ENCODE data around the gene NUP107. TPM values are rescaled to one million over a fixed set of nuclear protein-coding genes. Genes with fewer than 3 reads are reported as not detected.

Gene NUP107
- total RNA-seq, 1 experiment from 2014 or later, result 141 TPM

- Histone ChIP-seq H3K27me3 (ENCODE audit: control insufficient read depth, insufficient read depth, low read length) (no peaks in the 10 kb centered on the region), H3K4me3 (ENCODE audit: insufficient read depth, low read depth, low read length) (no peak overlapping the region), H3K36me3 (replicated peaks; ENCODE audit: control insufficient read depth, insufficient read depth, low read length) (peaks cover 8% of the 10 kb centered on the region)
- no peak for DNase-seq
These were observed 68.9 kb downstream of the NUP107 start for GRCh38 chr12:68755536-68756243.

DNA sequence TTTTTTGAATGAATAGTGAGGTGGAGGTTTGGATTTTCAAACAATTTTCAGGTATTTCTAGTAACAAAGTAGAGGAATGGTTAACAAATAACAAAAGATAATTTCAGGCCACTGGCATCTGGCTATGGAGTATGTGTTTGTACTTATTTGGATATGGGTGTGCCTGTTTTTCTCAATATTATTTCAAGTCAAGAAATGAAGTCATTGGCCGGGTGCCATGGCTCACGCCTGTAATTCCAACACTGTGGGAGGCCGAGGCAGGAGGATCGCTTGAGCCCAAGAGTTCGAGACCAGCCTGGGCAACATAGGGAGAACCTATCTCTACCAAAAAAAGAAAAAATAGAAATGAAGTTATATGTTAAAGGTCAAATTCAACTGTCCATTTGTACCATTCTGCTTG is 73.1 kb downstream of the NUP107 start:
- DNase-seq, result no peak
- Histone ChIP-seq H3K4me3 (ENCODE audit: insufficient read depth, low read depth, low read length) (no peak overlapping the region), H3K36me3 (replicated peaks; ENCODE audit: control insufficient read depth, insufficient read depth, low read length) (peaks cover 4% of the 10 kb centered on the region), H3K27me3 (ENCODE audit: control insufficient read depth, insufficient read depth, low read length) (no peaks in the 10 kb centered on the region)

DNA sequence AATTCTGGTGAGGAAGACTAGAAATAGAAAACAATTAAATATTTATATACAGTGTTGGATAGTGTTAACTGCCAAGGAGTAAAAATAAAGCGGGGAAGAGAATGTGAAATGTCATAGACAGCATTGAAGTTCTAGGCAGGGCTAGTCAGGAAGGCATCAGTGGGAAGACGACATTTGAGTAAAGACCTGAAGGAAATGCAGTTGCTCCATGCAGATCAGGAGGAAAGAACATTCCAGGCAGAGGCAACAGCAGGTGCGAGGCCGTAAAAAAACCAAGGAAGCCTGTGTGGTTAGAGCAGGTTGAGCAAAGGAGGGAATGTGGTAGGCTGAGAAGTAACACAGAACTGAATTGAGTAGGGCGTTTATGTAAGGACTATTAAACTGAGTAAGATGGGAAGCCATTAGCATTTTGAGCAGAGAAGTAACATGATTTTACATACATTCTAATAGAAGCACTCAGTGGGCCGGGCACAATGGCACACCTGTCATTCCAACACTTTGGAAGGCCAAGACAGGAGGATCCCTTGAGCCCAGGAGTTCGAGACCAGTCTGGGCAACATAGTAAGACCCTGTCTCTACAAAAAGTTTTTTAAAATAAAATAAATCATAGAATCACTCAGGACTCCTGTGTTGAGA is 74.1 kb downstream of the NUP107 start:
- DNase-seq, result no peak
- no peak overlapping the region for H3K4me3 ChIP-seq (ENCODE audit: insufficient read depth, low read depth, low read length)

DNA sequence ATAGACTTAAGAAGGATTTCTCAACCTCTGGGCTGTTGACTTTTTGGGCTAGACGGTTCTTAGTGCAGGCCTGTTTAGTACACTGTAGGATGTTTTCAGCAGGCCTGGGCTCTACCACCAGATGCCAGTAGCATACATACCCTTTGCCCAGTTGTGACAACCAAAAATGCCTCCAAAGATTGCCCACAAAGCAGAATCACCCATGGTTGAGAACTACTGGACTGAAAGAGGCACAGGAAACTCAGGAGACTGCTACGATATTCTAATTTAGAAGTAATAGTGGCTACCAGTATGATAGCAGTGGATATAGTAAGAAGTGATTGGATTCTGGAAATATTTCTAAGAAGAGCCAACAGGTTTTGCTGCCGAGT is 74.6 kb downstream of the NUP107 start:
- Histone ChIP-seq H3K36me3 (replicated peaks; ENCODE audit: control insufficient read depth, insufficient read depth, low read length) (peaks cover 2% of the 10 kb centered on the region), H3K4me3 (ENCODE audit: insufficient read depth, low read depth, low read length) (no peak overlapping the region), H3K27me3 (ENCODE audit: control insufficient read depth, insufficient read depth, low read length) (no peaks in the 10 kb centered on the region)
- no peak for DNase-seq

More for the DNA sequence above, 74.1 kb downstream of the NUP107 start:
- Histone ChIP-seq H3K27me3 (ENCODE audit: control insufficient read depth, insufficient read depth, low read length) (no peaks in the 10 kb centered on the region), H3K36me3 (replicated peaks; ENCODE audit: control insufficient read depth, insufficient read depth, low read length) (peaks cover 2% of the 10 kb centered on the region)

DNA sequence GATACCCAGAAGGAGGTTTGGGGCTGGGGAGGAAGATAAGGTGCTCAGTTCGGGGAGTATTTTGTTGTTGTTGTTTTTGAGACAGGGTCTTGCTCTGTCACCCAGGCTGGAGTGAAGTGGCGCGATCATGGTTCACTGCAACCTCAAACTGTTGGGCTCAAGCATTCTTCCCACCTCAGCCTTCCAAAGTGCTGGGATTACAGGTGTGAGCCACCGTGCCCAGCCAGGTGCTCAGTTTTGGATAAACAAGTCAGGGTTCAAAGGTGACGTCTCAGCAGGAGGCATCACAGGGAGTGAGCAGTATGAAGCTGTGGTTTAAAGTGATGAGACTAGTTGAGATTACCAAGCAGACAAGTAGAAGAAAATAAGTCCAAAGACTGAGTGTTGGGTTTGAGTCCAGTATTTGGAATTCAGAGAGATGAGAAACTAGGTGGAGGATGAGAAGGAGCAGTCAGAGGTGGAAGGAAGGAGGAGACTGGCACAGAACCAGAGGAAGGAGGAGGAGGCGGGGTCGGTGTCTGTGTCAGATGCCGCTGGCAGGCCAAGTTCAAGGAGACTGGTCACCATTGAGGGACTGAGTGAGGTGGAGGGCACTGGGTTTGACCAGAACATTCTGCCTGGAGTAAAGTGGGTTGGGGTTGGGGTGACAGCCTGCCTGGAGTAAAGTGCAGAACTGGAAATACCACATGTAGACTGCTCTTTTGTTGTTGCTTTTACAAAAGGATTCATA is 75.3 kb downstream of the NUP107 start:
- no peak for DNase-seq
- H3K4me3 ChIP-seq (ENCODE audit: insufficient read depth, low read depth, low read length), result no peak overlapping the region
- H3K36me3 ChIP-seq (replicated peaks; ENCODE audit: control insufficient read depth, insufficient read depth, low read length), result peaks cover 2% of the 10 kb centered on the region
- no peaks in the 10 kb centered on the region for H3K27me3 ChIP-seq (ENCODE audit: control insufficient read depth, insufficient read depth, low read length)

- Histone ChIP-seq H3K4me3 (ENCODE audit: insufficient read depth, low read depth, low read length) (no peak overlapping the region), H3K36me3 (replicated peaks; ENCODE audit: control insufficient read depth, insufficient read depth, low read length) (peaks cover 2% of the 10 kb centered on the region), H3K27me3 (ENCODE audit: control insufficient read depth, insufficient read depth, low read length) (no peaks in the 10 kb centered on the region)
- no peak for DNase-seq
These were observed 75.9 kb downstream of the NUP107 start for GRCh38 chr12:68762691-68763090.

- DNase-seq, result no peak
- H3K4me3 ChIP-seq (ENCODE audit: insufficient read depth, low read depth, low read length), result no peak overlapping the region
- H3K27me3 ChIP-seq (ENCODE audit: control insufficient read depth, insufficient read depth, low read length), result no peaks in the 10 kb centered on the region
- H3K36me3 ChIP-seq (replicated peaks; ENCODE audit: control insufficient read depth, insufficient read depth, low read length), result peaks cover 2% of the 10 kb centered on the region
These were observed 78.9 kb downstream of the NUP107 start for GRCh38 chr12:68765696-68766095.

DNA sequence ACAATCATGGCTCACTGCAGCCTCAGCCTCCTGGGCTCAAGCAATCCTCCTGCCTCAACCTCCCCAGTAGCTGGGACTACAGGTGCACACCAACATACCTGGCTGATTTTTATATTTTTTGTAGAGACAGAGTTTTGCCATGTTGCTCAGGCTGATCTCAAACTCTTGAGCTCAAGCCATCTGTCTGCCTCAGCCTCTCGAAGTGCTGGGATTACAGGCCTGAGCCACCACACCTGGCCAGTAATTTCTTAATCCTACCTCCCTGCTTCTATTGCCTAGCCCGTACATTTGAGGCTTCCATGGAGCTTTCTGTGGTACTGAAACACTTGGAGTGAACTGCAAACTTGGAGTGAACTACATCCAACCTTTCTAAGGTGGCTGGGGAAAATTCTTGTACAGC is 79.9 kb downstream of the NUP107 start:
- peaks cover 2% of the 10 kb centered on the region; the same call in 1 of the 2 replicates for H3K36me3 ChIP-seq (replicated peaks; ENCODE audit: control insufficient read depth, insufficient read depth, low read length)
- no peaks in the 10 kb centered on the region for H3K27me3 ChIP-seq (ENCODE audit: control insufficient read depth, insufficient read depth, low read length)
- no peak for DNase-seq
- no peak overlapping the region for H3K4me3 ChIP-seq (ENCODE audit: insufficient read depth, low read depth, low read length)

- H3K4me3 ChIP-seq (ENCODE audit: insufficient read depth, low read depth, low read length), result no peak overlapping the region
- no peak for DNase-seq
- H3K27me3 ChIP-seq (ENCODE audit: control insufficient read depth, insufficient read depth, low read length), result no peaks in the 10 kb centered on the region
- peaks cover 2% of the 10 kb centered on the region; the same call in 1 of the 2 replicates for H3K36me3 ChIP-seq (replicated peaks; ENCODE audit: control insufficient read depth, insufficient read depth, low read length)
These were observed 80.4 kb downstream of the NUP107 start for GRCh38 chr12:68767191-68767590.

- no peak for DNase-seq
- Histone ChIP-seq H3K4me3 (ENCODE audit: insufficient read depth, low read depth, low read length) (no peak overlapping the region), H3K27me3 (ENCODE audit: control insufficient read depth, insufficient read depth, low read length) (no peaks in the 10 kb centered on the region), H3K36me3 (replicated peaks; ENCODE audit: control insufficient read depth, insufficient read depth, low read length) (0 out of 2 replicates have a peak, but pooled peaks cover 2% of the 10 kb centered on the region)
These were observed 81.7 kb downstream of the NUP107 start for GRCh38 chr12:68768431-68768939.

DNA sequence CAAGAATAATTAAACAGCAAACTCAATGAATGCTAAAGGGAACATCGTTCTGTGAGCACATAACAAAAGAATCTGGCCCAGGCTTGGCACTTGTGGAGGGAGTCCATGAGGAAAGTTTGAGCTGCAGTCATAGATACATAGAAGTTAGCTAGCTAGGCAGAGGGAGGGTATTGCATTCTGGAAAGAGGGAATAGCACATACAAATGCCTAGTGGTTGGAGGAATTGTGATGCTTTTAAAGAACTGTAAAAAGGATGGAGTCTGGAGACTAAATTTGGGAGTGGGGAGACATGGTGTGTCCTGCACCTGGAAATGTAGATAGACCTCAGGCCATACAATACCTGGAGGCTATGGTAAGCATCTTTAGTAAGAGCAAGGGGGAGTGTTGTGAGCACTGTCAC is 83.2 kb downstream of the NUP107 start:
- Histone ChIP-seq H3K27me3 (ENCODE audit: control insufficient read depth, insufficient read depth, low read length) (no peaks in the 10 kb centered on the region), H3K36me3 (replicated peaks; ENCODE audit: control insufficient read depth, insufficient read depth, low read length) (no peaks in the 10 kb centered on the region), H3K4me3 (ENCODE audit: insufficient read depth, low read depth, low read length) (no peak overlapping the region)
- no peak for DNase-seq

- DNase-seq, result no peak
- H3K27me3 ChIP-seq (ENCODE audit: control insufficient read depth, insufficient read depth, low read length), result no peaks in the 10 kb centered on the region
- H3K36me3 ChIP-seq (replicated peaks; ENCODE audit: control insufficient read depth, insufficient read depth, low read length), result no peaks in the 10 kb centered on the region
- no peak overlapping the region for H3K4me3 ChIP-seq (ENCODE audit: insufficient read depth, low read depth, low read length)
These were observed 84.6 kb downstream of the NUP107 start for GRCh38 chr12:68771223-68771925.

DNA sequence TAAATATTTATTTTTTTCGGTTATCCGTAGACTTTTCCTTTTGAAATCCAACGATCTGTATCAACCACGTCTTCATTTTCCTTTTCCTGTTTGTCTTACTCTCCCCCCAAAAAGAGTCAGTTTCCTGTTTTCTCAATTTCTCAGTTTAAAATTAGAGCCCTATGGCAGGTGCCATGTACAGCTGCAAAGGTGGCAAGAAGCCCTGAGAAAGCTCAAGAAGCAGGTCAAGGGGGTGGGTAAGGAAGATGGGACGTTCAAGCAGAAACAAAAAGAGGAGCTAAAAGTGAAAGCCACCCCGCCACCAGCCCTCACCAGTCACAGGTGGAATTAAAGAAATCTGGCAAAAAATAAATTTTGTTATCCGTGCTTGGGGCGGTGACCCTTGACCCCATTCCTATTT is 85.9 kb downstream of the NUP107 start:
- DNase-seq, result no peak
- no peak overlapping the region for H3K4me3 ChIP-seq (ENCODE audit: insufficient read depth, low read depth, low read length)
- H3K36me3 ChIP-seq (replicated peaks; ENCODE audit: control insufficient read depth, insufficient read depth, low read length), result no peaks in the 10 kb centered on the region
- H3K27me3 ChIP-seq (ENCODE audit: control insufficient read depth, insufficient read depth, low read length), result no peaks in the 10 kb centered on the region

DNA sequence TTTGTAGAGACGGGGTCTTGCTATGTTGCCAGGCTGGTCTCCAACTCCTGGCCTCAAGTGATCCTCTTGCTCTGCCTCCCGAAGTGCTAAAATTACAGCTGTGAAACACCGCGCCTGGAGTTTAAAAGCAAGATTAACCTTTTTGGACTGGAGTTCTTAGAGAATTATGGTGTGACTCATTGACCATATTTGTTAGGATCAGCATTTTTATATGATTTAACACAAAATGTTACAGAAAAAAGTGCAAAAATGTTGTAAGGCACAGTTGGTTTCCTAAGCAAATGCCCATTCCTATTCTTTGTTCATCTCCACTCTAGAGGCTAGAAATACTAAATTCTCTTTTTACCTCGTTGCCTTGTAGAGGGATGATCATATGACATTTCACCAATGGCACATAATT is 86.8 kb downstream of the NUP107 start:
- H3K27me3 ChIP-seq (ENCODE audit: control insufficient read depth, insufficient read depth, low read length), result no peaks in the 10 kb centered on the region
- DNase-seq, result no peak

More for the DNA sequence above, 86.8 kb downstream of the NUP107 start:
- no peak overlapping the region for H3K4me3 ChIP-seq (ENCODE audit: insufficient read depth, low read depth, low read length)
- no peaks in the 10 kb centered on the region for H3K36me3 ChIP-seq (replicated peaks; ENCODE audit: control insufficient read depth, insufficient read depth, low read length)

Measured in H7 (cell line).